ENCODE data around the gene PLP2. TPM values are rescaled to one million over a fixed set of nuclear protein-coding genes. Genes with fewer than 3 reads are reported as not detected.
"Not testable (repeated sequence)": the region's sequence is repeated elsewhere in the genome, so short reads cannot be mapped to it uniquely, and the experiment has no call there.

PLP2 gene
- total RNA-seq, 2 experiments from 2014 or later: 21.2 to 54.3 TPM

GRCh38 chrX:49129427-49129826 is 42.3 kb upstream of the PLP2 start:
- Histone ChIP-seq H3K36me3 (ENCODE audit: insufficient read depth, low read length) (no peaks in the 10 kb centered on the region), H3K4me1 (ENCODE audit: insufficient read depth, low read length, poor library complexity, severe bottlenecking) (no peaks in the 10 kb centered on the region), H3K9me3 (ENCODE audit: low read length) (no peaks in the 10 kb centered on the region), H4K20me1 (ENCODE audit: insufficient read depth, low read length) (no peaks in the 10 kb centered on the region), H3K4me2 (ENCODE audit: low read length) (no peak overlapping the region), H3K9me2 (ENCODE audit: insufficient read depth, low read length) (no peaks in the 10 kb centered on the region), H2AFZ (ENCODE audit: low read length) (no peak overlapping the region), H3K27ac (ENCODE audit: low read depth, low read length, poor library complexity, severe bottlenecking) (no peak overlapping the region), H3K4me3 (ENCODE audit: low read depth, low read length, poor library complexity, severe bottlenecking) (no peak overlapping the region), H3K79me2 (ENCODE audit: insufficient read depth, low read depth, low read length) (no peaks in the 10 kb centered on the region)
- BruUV-seq (replicated peaks): no TSS peak
- ChIA-PET CTCF (ENCODE audit: unreplicated experiment) (no interaction called here), POLR2A (no interaction called here)
- intact Hi-C loops (cut with micrococcal nuclease; ENCODE audit: unreplicated experiment): loop anchor here (10.0 kb wide), 1 partner anchor 135 kb away; the partner anchor contains the start of genes FOXP3 and PPP1R3F
- DNase-seq (ENCODE audit: low spot score): no peak
- TF ChIP-seq EZH2phosphoT487 (IDR thresholded peaks at IDR 0.05; ENCODE audit: borderline replicate concordance, low read depth, low read length) (no peak), CTCF (conservative IDR thresholded peaks at IDR 0.05; ENCODE audit: low read length) (no peak)

- H3K9me3 ChIP-seq (ENCODE audit: low read length); H4K20me1 ChIP-seq (ENCODE audit: insufficient read depth, low read length); CTCF ChIA-PET (ENCODE audit: unreplicated experiment); H2AFZ ChIP-seq (ENCODE audit: low read length); H3K4me1 ChIP-seq (ENCODE audit: insufficient read depth, low read length, poor library complexity, severe bottlenecking); H3K27ac ChIP-seq (ENCODE audit: low read depth, low read length, poor library complexity, severe bottlenecking); H3K4me3 ChIP-seq (ENCODE audit: low read depth, low read length, poor library complexity, severe bottlenecking); intact Hi-C loops (cut with micrococcal nuclease; ENCODE audit: unreplicated experiment); H3K36me3 ChIP-seq (ENCODE audit: insufficient read depth, low read length); H3K79me2 ChIP-seq (ENCODE audit: insufficient read depth, low read depth, low read length); BruUV-seq (replicated peaks); DNase-seq (ENCODE audit: low spot score); H3K9me2 ChIP-seq (ENCODE audit: insufficient read depth, low read length); H3K4me2 ChIP-seq (ENCODE audit: low read length): not testable (repeated sequence)
- POLR2A ChIA-PET: interaction anchor here (0.6 kb wide), 1 partner anchor 498 kb away, joined by 4 read pairs; no protein-coding TSS in a partner anchor
Observed at GRCh38 chrX:49132275-49132674, 39.4 kb upstream of the PLP2 start.

GRCh38 chrX:49133759-49134158 is 37.9 kb upstream of the PLP2 start:
- no peak for TF ChIP-seq EZH2phosphoT487 (IDR thresholded peaks at IDR 0.05; ENCODE audit: borderline replicate concordance, low read depth, low read length)
- no peak for TF ChIP-seq CTCF (conservative IDR thresholded peaks at IDR 0.05; ENCODE audit: low read length)
- H2AFZ ChIP-seq (ENCODE audit: low read length): no peak overlapping the region
- H3K4me1 ChIP-seq (ENCODE audit: insufficient read depth, low read length, poor library complexity, severe bottlenecking): no peaks in the 10 kb centered on the region
- ChIA-PET POLR2A (no interaction called here), CTCF (ENCODE audit: unreplicated experiment) (no interaction called here)
- no peaks in the 10 kb centered on the region for H3K36me3 ChIP-seq (ENCODE audit: insufficient read depth, low read length)
- no peak overlapping the region for H3K27ac ChIP-seq (ENCODE audit: low read depth, low read length, poor library complexity, severe bottlenecking)
- no peak overlapping the region for H3K4me2 ChIP-seq (ENCODE audit: low read length)
- no peak overlapping the region for H3K4me3 ChIP-seq (ENCODE audit: low read depth, low read length, poor library complexity, severe bottlenecking)
- DNase-seq (ENCODE audit: low spot score): no peak
- no TSS peak for BruUV-seq (replicated peaks)
- no peaks in the 10 kb centered on the region for H4K20me1 ChIP-seq (ENCODE audit: insufficient read depth, low read length)
- no peaks in the 10 kb centered on the region for H3K9me2 ChIP-seq (ENCODE audit: insufficient read depth, low read length)
- intact Hi-C loops (cut with micrococcal nuclease; ENCODE audit: unreplicated experiment): no loop called here
- H3K79me2 ChIP-seq (ENCODE audit: insufficient read depth, low read depth, low read length): no peaks in the 10 kb centered on the region
- H3K9me3 ChIP-seq (ENCODE audit: low read length): no peaks in the 10 kb centered on the region

Data from OCI-LY7 (cell line).